Heart left ventricle (tissue), 16 donors: ENCODE measurements around the gene NPM1. TPM values are rescaled to one million over a fixed set of nuclear protein-coding genes. Genes with fewer than 3 reads are reported as not detected.
"Not testable (repeated sequence)": the region's sequence is repeated elsewhere in the genome, so short reads cannot be mapped to it uniquely, and the experiment has no call there.

Source experiments
- ATAC-seq, 4 donors: fragments of 200-7000 bp; cut with Tn5 transposase; one replicate each; pipeline ENCODE4 v1.9.1; 2020 to 2022; ENCODE audit warnings: moderate library complexity in 4 of 4, mild to moderate bottlenecking in 3 of 4, moderate number of reproducible peaks in 1 of 4
- DNase-seq, 5 donors: peaks; one replicate each; pipeline ENCODE4 v3.0.0-alpha.2; 2020
- H3K27ac ChIP-seq, 12 donors: fragments of 200-600 bp; sonication (generic) in 4 of 12; one replicate each; pipeline versions ENCODE4 v1.5.0 to v1.8.0; 2016 to 2022; ENCODE audit warnings: mild to moderate bottlenecking in 2 of 12
- H3K27me3 ChIP-seq, 9 donors: fragments of 200-600 bp; sonication (generic) in 2 of 9; one replicate each; pipeline versions ENCODE4 v1.5.1 to v1.8.0; 2016 to 2022; ENCODE audit warnings: mild to moderate bottlenecking in 3 of 9
- H3K36me3 ChIP-seq, 9 donors: fragments of 200-600 bp; sonication (generic) in 2 of 9; one replicate each; pipeline versions ENCODE4 v1.5.0 to v1.8.0; 2018 to 2022; ENCODE audit warnings: mild to moderate bottlenecking in 2 of 9
- H3K4me1 ChIP-seq, 12 donors: fragments of 200-600 bp; sonication (generic) in 4 of 12; one replicate each; pipeline versions ENCODE4 v1.5.0 to v1.8.0; 2016 to 2022; ENCODE audit warnings: mild to moderate bottlenecking in 3 of 12
- H3K4me3 ChIP-seq, 12 donors: fragments of 200-600 bp; sonication (generic) in 4 of 12; one replicate each; pipeline versions ENCODE4 v1.5.0 to v1.8.0; 2017 to 2022; ENCODE audit warnings: mild to moderate bottlenecking in 9 of 12, moderate library complexity in 4 of 12
- H3K9me3 ChIP-seq, 12 donors: fragments of 200-600 bp; sonication (generic) in 4 of 12; one replicate each; pipeline versions ENCODE4 v1.5.0 to v1.8.0; 2016 to 2022; ENCODE audit warnings: mild to moderate bottlenecking in 1 of 12
- CTCF ChIP-seq, 12 donors: fragments of 200-600 bp; sonication (generic) in 4 of 12; IDR thresholded peaks; one replicate each; pipeline versions ENCODE4 v1.5.0 to v1.8.0; 2018 to 2022; ENCODE audit warnings: antibody characterized with exemption in 12 of 12, mild to moderate bottlenecking in 5 of 12
- POLR2A ChIP-seq, 2 donors: fragments of 450-650 bp; IDR thresholded peaks; one replicate each; pipeline ENCODE4 v1.6.1; 2017; ENCODE audit warnings: antibody characterized with exemption in 2 of 2, mild to moderate bottlenecking in 2 of 2, moderate library complexity in 2 of 2
- WGBS, 4 donors: extraction: QIAGEN DNeasy Blood & Tissue Kit in 2 of 4; methylation state at CpG; one replicate each; pipeline versions ENCODE4 v1.1.5 to v1.1.7; 2013 to 2018; 5-methylcytosine and 5-hydroxymethylcytosine counted together
- intact Hi-C, 10 donors: fragments of 100-400 bp; cut with DNase I; formaldehyde crosslinking; loops; one replicate each; pipeline versions ENCODE4 v1.11.1 to v1.14.2; 2022
- polyA plus RNA-seq, 2 donors: library from polyadenylated mRNA; stranded (reverse); fragments of 200-250 nt; gene quantifications; one replicate each; pipeline ENCODE4 v1.2.3, GENCODE V29; 2013
- total RNA-seq, 9 donors: library from RNA; depleted of rRNA in 2 of 9; stranded (reverse); fragments of >200 nt in 2 of 9; fragmentation: NEBNext Ultra II Directional in 3 of 9; extraction: Animal tissue kit (Norgen Biotek cat#: 25700) in 3 of 9; gene quantifications; one replicate each; pipeline versions ENCODE4 v1.1.0 to v1.2.4, GENCODE V29; 2016 to 2023
- donor health status: ischemic (EF 13 %, LVEDD 7.1; RV severe dilation, severe dysfunction).
- donor health status: healthy with polysubstance abuse.
- donor health status: DM: no; HTN: yes; CAD: no.
- donor health status: DM: no; HTN: no; CAD: no.
- donor health status: ischemic (EF 25% LVEDD 6.9; RV normal size, moderate dysfunction).
- donor health status: ischemic (EF 25% LVEDD 5.7; RV mildly dilated, moderate dysfunction).
- donor health status: healthy.
- donor health status: DM: yes; HTN: yes; CAD: no.
- donor health status: ischemic (EF 35%, LVEDD 5.7; RV mildly dilated, moderate dysfunction).
- donor health status: nonischemic (EF 11% LVEDD 7.7; RV severe dilation, severe dysfunction).
- donor health status: DM: yes; HTN: yes; CAD: no.
- donor health status: PGD.
- donor health status: ischemic (EF 29% LVEDD 5.4; RV normal size, mild dysfunction).
- donor health status: nonischemic (EF 23%, LVEDD 6.1; RV moderate dilation, normal function).

The NPM1 gene
- total and polyA plus RNA-seq, 11 donors: 240 to 1,458 (median 442) TPM

GRCh38 chr5:171390883-171391677 is 3.4 kb downstream of the NPM1 start:
- TF ChIP-seq POLR2A (IDR thresholded peaks at IDR 0.05): no peak
- peaks cover 0 to 62% (median 52%) of the 10 kb centered on the region in 9 donors for H3K36me3 ChIP-seq
- H3K9me3 ChIP-seq: no peaks in the 10 kb centered on the region
- peaks cover 4 to 46% (median 29%) of the 10 kb centered on the region in 12 donors for H3K4me1 ChIP-seq
- 60 to 65% (median 61%) methylated on average over 8 of the region's 8 CpGs for whole genome bisulfite sequencing, 4 donors
- H3K27me3 ChIP-seq: no peaks in the 10 kb centered on the region
- ATAC-seq (no peak), DNase-seq (no peak)
- intact Hi-C loops: no loop called here
- H3K4me3 ChIP-seq: peak overlapping the region in 2 of 12 donors; percentile 6 to 8
- peak overlapping the region in 6 of 12 donors; percentile 2 to 39 (median 10) for H3K27ac ChIP-seq

GRCh38 chr5:171391996-171392577 is 4.4 kb downstream of the NPM1 start:
- Histone ChIP-seq H3K27me3 (no peaks in the 10 kb centered on the region), H3K4me3 (no peak overlapping the region), H3K36me3 (peaks cover 0 to 72% (median 62%) of the 10 kb centered on the region in 9 donors), H3K4me1 (peaks cover 4 to 52% (median 34%) of the 10 kb centered on the region in 12 donors), H3K27ac (no peak overlapping the region), H3K9me3 (no peaks in the 10 kb centered on the region)
- intact Hi-C loops: no loop called here
- ATAC-seq (no peak), DNase-seq (no peak)
- WGBS, 4 donors: 72 to 85% (median 84%) methylated on average over 14 of the region's 14 CpGs
- TF ChIP-seq CTCF (IDR thresholded peaks at IDR 0.05) (no peak), POLR2A (IDR thresholded peaks at IDR 0.05) (no peak)

GRCh38 chr5:171392585-171393159 is 5.0 kb downstream of the NPM1 start:
- no peak for ATAC-seq

GRCh38 chr5:171395042-171395441 is 7.4 kb downstream of the NPM1 start:
- ATAC-seq: no peak
- peaks cover 0 to 99% (median 90%) of the 10 kb centered on the region in 9 donors for H3K36me3 ChIP-seq
- intact Hi-C loops: no loop called here

More at GRCh38 chr5:171392585-171393159, 5.0 kb downstream of the NPM1 start:
- intact Hi-C loops: no loop called here
- TF ChIP-seq POLR2A (IDR thresholded peaks at IDR 0.05) (no peak), CTCF (IDR thresholded peaks at IDR 0.05) (no peak)
- no peak for DNase-seq
- WGBS, 4 donors: 92 to 96% (median 92%) methylated on average over 4 of the region's 4 CpGs
- no peaks in the 10 kb centered on the region for H3K27me3 ChIP-seq
- no peaks in the 10 kb centered on the region for H3K9me3 ChIP-seq
- no peak overlapping the region for H3K4me3 ChIP-seq
- H3K36me3 ChIP-seq: peaks cover 0 to 78% (median 68%) of the 10 kb centered on the region in 9 donors
- peaks cover 4 to 55% (median 38%) of the 10 kb centered on the region in 12 donors for H3K4me1 ChIP-seq
- no peak overlapping the region for H3K27ac ChIP-seq

GRCh38 chr5:171396583-171396982 is 8.9 kb downstream of the NPM1 start:
- H3K27me3 ChIP-seq, ATAC-seq, H3K4me3 ChIP-seq, intact Hi-C loops, H3K9me3 ChIP-seq, H3K27ac ChIP-seq, DNase-seq: not testable (repeated sequence)
- 84 to 93% (median 87%) methylated on average over 11 of the region's 11 CpGs for WGBS, 4 donors
- peaks cover 0 to 38% (median 21%) of the 10 kb centered on the region in 12 donors for H3K4me1 ChIP-seq
- H3K36me3 ChIP-seq: peaks cover 0 to 100% (median 97%) of the 10 kb centered on the region in 9 donors

More at GRCh38 chr5:171395042-171395441, 7.4 kb downstream of the NPM1 start:
- WGBS, 4 donors: 89 to 97% (median 94%) methylated on average over 7 of the region's 7 CpGs
- H3K9me3 ChIP-seq: no peaks in the 10 kb centered on the region
- H3K4me1 ChIP-seq: peaks cover 1 to 52% (median 33%) of the 10 kb centered on the region in 12 donors
- no peak for DNase-seq
- TF ChIP-seq CTCF (IDR thresholded peaks at IDR 0.05) (no peak), POLR2A (IDR thresholded peaks at IDR 0.05) (no peak)
- no peaks in the 10 kb centered on the region for H3K27me3 ChIP-seq
- no peak overlapping the region for H3K4me3 ChIP-seq
- H3K27ac ChIP-seq: no peak overlapping the region
